ENCODE data around the gene TAGLN2.

GRCh38 chr1:159895836-159896545 is 29.3 kb downstream of the TAGLN2 start:
- TF ChIP-seq CTCF (IDR thresholded peaks at IDR 0.05) (no peak), EZH2 (IDR thresholded peaks at IDR 0.05) (no peak), EZH2phosphoT487 (IDR thresholded peaks at IDR 0.05) (no peak)
